NT2/D1 (cell line): Measurements from ENCODE around the gene GADL1.

Experiments
- YY1 ChIP-seq: IDR thresholded peaks from 2 replicates; pipeline ENCODE4 v1.6.1; 2011; ENCODE audit not compliant: insufficient read length, insufficient read depth
- ZNF274 ChIP-seq: IDR thresholded peaks from 2 replicates; pipeline ENCODE4 v1.6.1; 2011; ENCODE audit warnings: mild to moderate bottlenecking, low read depth, low read length

- TF ChIP-seq ZNF274 (no peak), YY1 (no peak)
These were observed 126.4 kb downstream of the GADL1 start for GRCh38 chr3:30768046-30768445.
